K562 (cell line): ENCODE data around the gene ADD1. TPM values are rescaled to one million over a fixed set of nuclear protein-coding genes. Genes with fewer than 3 reads are reported as not detected.

Source experiments
- AFF1 ChIP-seq, 2 experiments: fragments of 450-650 bp; IDR thresholded peaks; 2 replicates each; pipeline ENCODE4 v1.6.1; 2018; ENCODE audit warnings: mild to moderate bottlenecking in 2 of 2, low read depth in 1 of 2; ENCODE audit not compliant: partially characterized antibody in 2 of 2
- ARID3B ChIP-seq: fragments of 250-450 bp; sonication (Bioruptor Pico); IDR thresholded peaks from 2 replicates; pipeline ENCODE4 v1.4.0; 2020; ENCODE audit warnings: borderline replicate concordance
- CREM ChIP-seq: IDR thresholded peaks from 2 replicates; pipeline ENCODE4 v1.6.1; 2014; ENCODE audit warnings: antibody characterized with exemption, low read depth
- FOSL1 ChIP-seq: fragments of 200-800 bp; sonication (Bioruptor generic); conservative IDR thresholded peaks from 2 replicates; pipeline ENCODE4 v1.6.1; 2016; ENCODE audit warnings: missing genetic modification characterization, missing compliant biosample characterization
- GATA2 ChIP-seq: sonication (generic); formaldehyde crosslinking; IDR thresholded peaks from 2 replicates; pipeline ENCODE4 v1.4.0; 2020; ENCODE audit warnings: mild to moderate bottlenecking, missing genetic modification reagents
- MCM7 ChIP-seq, 2 experiments: fragments of 450-650 bp; IDR thresholded peaks; 2 replicates each; pipeline ENCODE4 v1.6.1; 2016 to 2018
- MIER1 ChIP-seq: fragments of 450-650 bp; IDR thresholded peaks from 2 replicates; pipeline ENCODE4 v1.6.1; 2016; ENCODE audit warnings: antibody characterized with exemption, mild to moderate bottlenecking, low read depth
- MLLT1 ChIP-seq, 2 experiments: fragments of 450-650 bp; IDR thresholded peaks; 2 replicates each; pipeline ENCODE4 v1.6.1; 2016
- MNT ChIP-seq, 2 experiments: fragments of 450-650 bp; conservative IDR thresholded peaks; 2 replicates each; pipeline ENCODE4 v1.6.1; 2017; ENCODE audit warnings: mild to moderate bottlenecking in 2 of 2, moderate library complexity in 2 of 2
- NFIC ChIP-seq: fragments of 450-650 bp; IDR thresholded peaks from 2 replicates; pipeline ENCODE4 v1.6.1; 2017; ENCODE audit warnings: mild to moderate bottlenecking, inconsistent platforms
- PHF8 ChIP-seq: fragments of 200-600 bp; sonication (generic); IDR thresholded peaks from 2 replicates; pipeline ENCODE4 v1.6.1; 2012; ENCODE audit warnings: mixed run types, mild to moderate bottlenecking, inconsistent platforms, low read length, moderate library complexity, borderline replicate concordance
- PTTG1 ChIP-seq: fragments of 450-650 bp; IDR thresholded peaks from 2 replicates; pipeline ENCODE4 v1.6.1; 2016; ENCODE audit warnings: low read depth, mild to moderate bottlenecking, missing genetic modification characterization, missing compliant biosample characterization
- SAFB ChIP-seq: fragments of 200-400 bp; formaldehyde crosslinking; IDR thresholded peaks from 2 replicates; pipeline ENCODE4 v1.6.1; 2017; ENCODE audit warnings: low read depth, low read length, borderline replicate concordance
- UBTF ChIP-seq, 2 experiments: IDR thresholded peaks; 2 replicates each; pipeline ENCODE4 v1.6.1; 2012; ENCODE audit warnings: improper control_type of control experiment in 2 of 2, low read depth in 2 of 2, low read length in 2 of 2, borderline replicate concordance in 1 of 2
- polyA plus RNA-seq, 8 experiments: library from polyadenylated mRNA; depleted of rRNA in 4 of 8; stranded (reverse) in 5 of 8; unstranded in 3 of 8; fragments of >200 nt; fragmentation: Nextera tagmentation in 2 of 8; fragmentation: Illumina TruSeq in 1 of 8; extraction: Ambion mirVana in 2 of 8; extraction: Trizol in 1 of 8; gene quantifications; 2 replicates each; pipeline versions ENCODE4 v1.2.1 to v1.2.3, GENCODE V29; 2011 to 2014; ENCODE audit warnings: inconsistent platforms in 1 of 8, missing spikeins in 1 of 8
- total RNA-seq, 7 experiments: library from RNA; depleted of rRNA in 6 of 7; stranded (reverse); fragments of >200 nt in 6 of 7; fragmentation: Illumina TruSeq in 2 of 7; extraction: Trizol in 2 of 7; gene quantifications; 2 replicates each; pipeline versions ENCODE4 v1.2.1 to v1.2.3, GENCODE V29; 2011 to 2021; ENCODE audit warnings: low replicate concordance in 1 of 7

ADD1 gene
- total and polyA plus RNA-seq, 9 of the 15 experiments (the other 6 are each of a cell fraction or from before 2014, with no cell fraction given), result 17.5 to 153 (median 74.0) TPM

GRCh38 chr4:2858451-2859217 lies 15.0 kb downstream of the ADD1 start (continued):
- TF ChIP-seq ARID3B (CRISPR knock-in tag) (no peak), SAFB (no peak), FOSL1 (tag) (peak; percentile 30; the same call in 1 of the 2 replicates), MCM7 (IDR thresholded peaks at IDR 0.05) (no peak), UBTF (IDR thresholded peaks at IDR 0.05; ENCODE audit: borderline replicate concordance in 1 of 2, low read depth in 2 of 2, low read length in 2 of 2) (no peak), MLLT1 (IDR thresholded peaks at IDR 0.05) (no peak), CREM (peak; percentile 33; the same call in 1 of the 2 replicates), GATA2 (peak; percentile 59; the same call in 1 of the 2 replicates), PHF8 (no peak), NFIC (peak; percentile 23; the same call in 1 of the 2 replicates), AFF1 (IDR thresholded peaks at IDR 0.05; ENCODE audit: low read depth in 1 of 2, partially characterized antibody in 2 of 2) (no peak), PTTG1 (tag) (no peak), MIER1 (no peak), MNT (conservative IDR thresholded peaks at IDR 0.05) (peak in 1 of 2 experiments; percentile 38; a peak in 1 of 4 replicates)
